Measurements from ENCODE around the gene MPND. TPM values are rescaled to one million over a fixed set of nuclear protein-coding genes. Genes with fewer than 3 reads are reported as not detected.
A peak's percentile ranks its signal among the peaks of the same experiment; 100 is the strongest.
"Not testable (repeated sequence)": the region's sequence is repeated elsewhere in the genome, so short reads cannot be mapped to it uniquely, and the experiment has no call there.

Gene MPND
- total and polyA plus RNA-seq, 8 donors: 19.9 to 31.3 (median 25.8) TPM

- H3K9me3 ChIP-seq: no peaks in the 10 kb centered on the region
- ATAC-seq: peak; percentile 91
- H3K27ac ChIP-seq: peak overlapping the region; percentile 88 to 93
- intact Hi-C loops (cut with DNase I): no loop called here
- peaks cover 0 to 36% of the 10 kb centered on the region in 2 donors for H3K4me1 ChIP-seq
- H3K4me3 ChIP-seq: peak overlapping the region; percentile 59 to 85
- peaks cover 0 to 15% of the 10 kb centered on the region in 2 donors for H3K36me3 ChIP-seq
- TF ChIP-seq CTCF (IDR thresholded peaks at IDR 0.05): no peak
- DNase-seq: peak; percentile 96 to 100 (median 98)
- H3K27me3 ChIP-seq: no peaks in the 10 kb centered on the region
These were observed 570 bp upstream of the MPND start for GRCh38 chr19:4342615-4343369.

- H3K4me1 ChIP-seq: peaks cover 0 to 21% of the 10 kb centered on the region in 2 donors
- no peak for TF ChIP-seq CTCF (IDR thresholded peaks at IDR 0.05)
- intact Hi-C loops (cut with DNase I): no loop called here
These were observed 2.1 kb downstream of the MPND start for GRCh38 chr19:4345342-4346019.

GRCh38 chr19:4346020-4346383 lies 2.6 kb downstream of the MPND start:
- Histone ChIP-seq H3K4me3 (no peak overlapping the region), H3K4me1 (peaks cover 0 to 21% of the 10 kb centered on the region in 2 donors), H3K9me3 (no peaks in the 10 kb centered on the region), H3K27ac (no peak overlapping the region), H3K36me3 (peaks cover 0 to 24% of the 10 kb centered on the region in 2 donors), H3K27me3 (no peaks in the 10 kb centered on the region)
- no peak for DNase-seq
- no peak for TF ChIP-seq CTCF (IDR thresholded peaks at IDR 0.05)
- intact Hi-C loops (cut with DNase I): no loop called here
- ATAC-seq: no peak

More at GRCh38 chr19:4345342-4346019, 2.1 kb downstream of the MPND start:
- ATAC-seq (no peak), DNase-seq (peak in 1 of 4 donors; percentile 56)
- Histone ChIP-seq H3K27ac (no peak overlapping the region), H3K4me3 (no peak overlapping the region), H3K36me3 (peaks cover 0 to 24% of the 10 kb centered on the region in 2 donors), H3K9me3 (no peaks in the 10 kb centered on the region), H3K27me3 (no peaks in the 10 kb centered on the region)

- no peak for ATAC-seq
- Histone ChIP-seq H3K4me1 (peaks cover 0 to 15% of the 10 kb centered on the region in 2 donors), H3K4me3 (no peak overlapping the region), H3K27me3 (no peaks in the 10 kb centered on the region), H3K36me3 (peaks cover 0 to 24% of the 10 kb centered on the region in 2 donors), H3K27ac (no peak overlapping the region), H3K9me3 (no peaks in the 10 kb centered on the region)
- intact Hi-C loops (cut with DNase I): no loop called here
- no peak for TF ChIP-seq CTCF (IDR thresholded peaks at IDR 0.05)
- no peak for DNase-seq
These were observed 4.2 kb downstream of the MPND start for GRCh38 chr19:4347521-4347920.

- peaks cover 0 to 10% of the 10 kb centered on the region in 2 donors for H3K4me1 ChIP-seq
- H3K27me3 ChIP-seq; ATAC-seq; DNase-seq; H3K9me3 ChIP-seq; H3K4me3 ChIP-seq; H3K27ac ChIP-seq; intact Hi-C loops (cut with DNase I): not testable (repeated sequence)
- peaks cover 0 to 26% of the 10 kb centered on the region in 2 donors for H3K36me3 ChIP-seq
These were observed 5.9 kb downstream of the MPND start for GRCh38 chr19:4349225-4349624.

All from left lung (tissue), 10 donors.